ENCODE measurements around the gene GABBR2. TPM values are rescaled to one million over a fixed set of nuclear protein-coding genes. Genes with fewer than 3 reads are reported as not detected.

GABBR2 gene
- total RNA-seq, 4 donors from 2014 or later, result under 0.01 to 0.62 TPM; not detected in 2

GRCh38 chr9:98251551-98251950, 457.2 kb downstream of the GABBR2 start:
- H3K9me3 ChIP-seq, result no peaks in the 10 kb centered on the region
- TF ChIP-seq CTCF (IDR thresholded peaks at IDR 0.05), result no peak
- no peak for TF ChIP-seq POLR2A (IDR thresholded peaks at IDR 0.05)
- DNase-seq, result no peak
- peaks cover 0 to 6% of the 10 kb centered on the region in 2 donors for H3K4me1 ChIP-seq
- no peaks in the 10 kb centered on the region for H3K36me3 ChIP-seq
- no peak overlapping the region for H3K4me3 ChIP-seq
- no peaks in the 10 kb centered on the region for H3K27me3 ChIP-seq
- no peak overlapping the region for H3K27ac ChIP-seq
- intact Hi-C loops (cut with DNase I; ENCODE audit: low total_unique reads), result loop anchor here (10.0 kb wide), 1 partner anchor 47 kb away; no protein-coding TSS in a partner anchor

GRCh38 chr9:98249771-98250170, 459.0 kb downstream of the GABBR2 start:
- Histone ChIP-seq H3K4me3 (no peak overlapping the region), H3K36me3 (no peaks in the 10 kb centered on the region), H3K9me3 (no peaks in the 10 kb centered on the region), H3K27ac (peak overlapping the region in 1 of 2 donors; percentile 65), H3K27me3 (no peaks in the 10 kb centered on the region), H3K4me1 (peaks cover 0 to 6% of the 10 kb centered on the region in 2 donors)
- intact Hi-C loops (cut with DNase I; ENCODE audit: low total_unique reads), result loop anchor here (10.0 kb wide), 1 partner anchor 45 kb away; no protein-coding TSS in a partner anchor
- no peak for TF ChIP-seq CTCF (IDR thresholded peaks at IDR 0.05)
- no peak for TF ChIP-seq POLR2A (IDR thresholded peaks at IDR 0.05)
- no peak for DNase-seq

- TF ChIP-seq POLR2A (IDR thresholded peaks at IDR 0.05) (no peak), CTCF (IDR thresholded peaks at IDR 0.05) (no peak)
- no peaks in the 10 kb centered on the region for H3K4me1 ChIP-seq
- intact Hi-C loops (cut with DNase I; ENCODE audit: low total_unique reads), result no loop called here
- no peaks in the 10 kb centered on the region for H3K27me3 ChIP-seq
- H3K9me3 ChIP-seq, result no peaks in the 10 kb centered on the region
- no peaks in the 10 kb centered on the region for H3K36me3 ChIP-seq
- peak overlapping the region in 1 of 2 donors; percentile 75 for H3K27ac ChIP-seq
- DNase-seq, result peak in 1 of 2 donors; percentile 69
- H3K4me3 ChIP-seq, result no peak overlapping the region
Measured at GRCh38 chr9:98248737-98249474, 459.8 kb downstream of the GABBR2 start.

GRCh38 chr9:98247831-98248657, 460.7 kb downstream of the GABBR2 start:
- no peaks in the 10 kb centered on the region for H3K4me1 ChIP-seq
- no peaks in the 10 kb centered on the region for H3K36me3 ChIP-seq
- no peaks in the 10 kb centered on the region for H3K9me3 ChIP-seq
- H3K4me3 ChIP-seq, result no peak overlapping the region
- H3K27me3 ChIP-seq, result no peaks in the 10 kb centered on the region
- DNase-seq, result no peak
- intact Hi-C loops (cut with DNase I; ENCODE audit: low total_unique reads), result no loop called here
- H3K27ac ChIP-seq, result peak overlapping the region; percentile 62 to 75
- TF ChIP-seq CTCF (IDR thresholded peaks at IDR 0.05) (no peak), POLR2A (IDR thresholded peaks at IDR 0.05) (no peak)

- TF ChIP-seq CTCF (IDR thresholded peaks at IDR 0.05) (no peak), POLR2A (IDR thresholded peaks at IDR 0.05) (no peak)
- intact Hi-C loops (cut with DNase I; ENCODE audit: low total_unique reads), result no loop called here
- no peaks in the 10 kb centered on the region for H3K27me3 ChIP-seq
- H3K4me1 ChIP-seq, result no peaks in the 10 kb centered on the region
- H3K27ac ChIP-seq, result no peak overlapping the region
- no peaks in the 10 kb centered on the region for H3K36me3 ChIP-seq
- no peaks in the 10 kb centered on the region for H3K9me3 ChIP-seq
- no peak for DNase-seq
- no peak overlapping the region for H3K4me3 ChIP-seq
Measured at GRCh38 chr9:98242426-98242825, 466.3 kb downstream of the GABBR2 start.

Data from uterus (tissue), 4 donors.